GM12878 (cell line): Measurements from ENCODE around the gene RDH5. TPM values are rescaled to one million over a fixed set of nuclear protein-coding genes. Genes with fewer than 3 reads are reported as not detected.

Experiments
- ASH2L ChIP-seq: fragments of 300-600, 200-600 bp; sonication (generic); IDR thresholded peaks from 2 replicates; pipeline ENCODE4 v1.6.1; 2017; ENCODE audit warnings: low read depth, mild to moderate bottlenecking, borderline replicate concordance
- BCLAF1 ChIP-seq: fragments of 450-650 bp; IDR thresholded peaks from 2 replicates; pipeline ENCODE4 v1.6.1; 2017; ENCODE audit warnings: antibody characterized with exemption, mild to moderate bottlenecking, moderate library complexity
- CBFB ChIP-seq: IDR thresholded peaks from 2 replicates; pipeline ENCODE4 v1.6.1; 2016; ENCODE audit warnings: antibody characterized with exemption, low read depth
- CBX5 ChIP-seq: sonication (generic); IDR thresholded peaks from 2 replicates; pipeline ENCODE4 v1.6.1; 2016; ENCODE audit warnings: low read depth, moderate library complexity, mild to moderate bottlenecking, inconsistent platforms
- CEBPZ ChIP-seq: fragments of 150-350 bp; IDR thresholded peaks from 2 replicates; pipeline ENCODE4 v1.6.1; 2016; ENCODE audit warnings: low read depth, low read length
- EGR1 ChIP-seq, 2 experiments: IDR thresholded peaks; 1 replicate in 1 of 2; 2 replicates in 1 of 2; pipeline ENCODE4 v1.6.1; 2011 to 2012; ENCODE audit warnings: low read depth in 2 of 2, low read length in 2 of 2, borderline replicate concordance in 1 of 2, mild to moderate bottlenecking in 1 of 2, moderate library complexity in 1 of 2
- ETV6 ChIP-seq, 2 experiments: fragments of 450-650 bp in 1 of 2; IDR thresholded peaks in 1 of 2; conservative IDR thresholded peaks in 1 of 2; 2 replicates each; pipeline ENCODE4 v1.6.1; 2014; ENCODE audit warnings: antibody characterized with exemption in 1 of 2, borderline replicate concordance in 1 of 2, low read depth in 1 of 2, mild to moderate bottlenecking in 1 of 2, moderate library complexity in 1 of 2
- FOXM1 ChIP-seq: IDR thresholded peaks from 2 replicates; pipeline ENCODE4 v1.6.1; 2012; ENCODE audit warnings: low read depth, mild to moderate bottlenecking, inconsistent platforms, low read length, moderate library complexity
- MAX ChIP-seq: IDR thresholded peaks from 2 replicates; pipeline ENCODE4 v1.6.1; 2012; ENCODE audit warnings: low read depth, low read length, improper control_type of control experiment
- MEF2A ChIP-seq: IDR thresholded peaks from 2 replicates; pipeline ENCODE4 v1.6.1; 2011; ENCODE audit warnings: low read depth, mild to moderate bottlenecking, low read length, moderate library complexity; ENCODE audit not compliant: insufficient read depth
- MYB ChIP-seq: fragments of 150-350 bp; IDR thresholded peaks from 2 replicates; pipeline ENCODE4 v1.6.1; 2014; ENCODE audit warnings: mild to moderate bottlenecking, low read depth, low read length, borderline replicate concordance
- POLR2A ChIP-seq: IDR thresholded peaks from 2 replicates; pipeline ENCODE4 v1.6.1; 2011; ENCODE audit warnings: low read depth, mild to moderate bottlenecking, low read length
- POU2F2 ChIP-seq: IDR thresholded peaks from 3 replicates; pipeline ENCODE4 v1.6.1; 2011; ENCODE audit warnings: low read depth, mild to moderate bottlenecking, low read length, borderline replicate concordance
- RB1 ChIP-seq: fragments of 450-650 bp; formaldehyde crosslinking; IDR thresholded peaks from 2 replicates; pipeline ENCODE4 v1.6.1; 2017; ENCODE audit warnings: mild to moderate bottlenecking, borderline replicate concordance
- SIX5 ChIP-seq: IDR thresholded peaks from 2 replicates; pipeline ENCODE4 v1.6.1; 2011; ENCODE audit warnings: mild to moderate bottlenecking, low read depth, low read length, moderate library complexity; ENCODE audit not compliant: severe bottlenecking
- SMARCA5 ChIP-seq: fragments of 450-650 bp; IDR thresholded peaks from 2 replicates; pipeline ENCODE4 v1.6.1; 2017; ENCODE audit warnings: mild to moderate bottlenecking
- SMC3 ChIP-seq: IDR thresholded peaks from 2 replicates; pipeline ENCODE4 v1.6.1; 2011; ENCODE audit warnings: low read length, improper control_type of control experiment, borderline replicate concordance
- SP1 ChIP-seq: IDR thresholded peaks from one replicate; pipeline ENCODE4 v1.6.1; 2011; ENCODE audit warnings: low read depth, low read length
- TCF3 ChIP-seq: IDR thresholded peaks from 2 replicates; pipeline ENCODE4 v1.6.1; 2012; ENCODE audit warnings: low read depth, mild to moderate bottlenecking, low read length, borderline replicate concordance; ENCODE audit not compliant: insufficient read depth
- WRNIP1 ChIP-seq: IDR thresholded peaks from 2 replicates; pipeline ENCODE4 v1.6.1; 2011; ENCODE audit warnings: low read depth, low read length, improper control_type of control experiment, borderline replicate concordance
- YY1 ChIP-seq: IDR thresholded peaks from 2 replicates; pipeline ENCODE4 v1.6.1; 2011; ENCODE audit warnings: low read depth, mild to moderate bottlenecking, low read length
- ZBTB33 ChIP-seq: fragments of 450-650 bp; IDR thresholded peaks from 2 replicates; pipeline ENCODE4 v1.6.1; 2017; ENCODE audit warnings: mild to moderate bottlenecking
- polyA plus RNA-seq, 11 experiments: library from polyadenylated mRNA; depleted of rRNA in 4 of 11; unstranded in 6 of 11; stranded (reverse) in 5 of 11; fragments of >200 nt; fragmentation: Nextera tagmentation in 4 of 11; fragmentation: Illumina TruSeq in 1 of 11; extraction: Ambion mirVana in 4 of 11; extraction: Trizol in 1 of 11; gene quantifications; 1 replicate in 1 of 11; 2 replicates in 10 of 11; pipeline versions ENCODE4 v1.2.1 to v1.2.3, GENCODE V29; 2011 to 2016; ENCODE audit warnings: inconsistent platforms in 2 of 11, missing spikeins in 2 of 11, low read depth in 1 of 11
- total RNA-seq, 4 experiments: library from RNA; depleted of rRNA in 3 of 4; stranded (reverse); fragments of >200 nt in 3 of 4; fragmentation: Illumina TruSeq in 1 of 4; extraction: Trizol in 1 of 4; gene quantifications; 2 replicates each; pipeline versions ENCODE4 v1.2.1 to v1.2.3, GENCODE V29; 2013 to 2021

The RDH5 gene
- total and polyA plus RNA-seq, 10 of the 15 experiments (the other 5 are each of a cell fraction or from before 2014, with no cell fraction given): 2.6 to 11.6 (median 7.3) TPM

GRCh38 chr12:55743406-55744339, 23.5 kb downstream of the RDH5 start (continued):
- TF ChIP-seq ASH2L (no peak), RB1 (peak; percentile 67; the same call in 1 of the 2 replicates), CBFB (no peak), MYB (no peak), SMARCA5 (peak; percentile 78), ZBTB33 (no peak), SP1 (no peak), MAX (no peak), SIX5 (no peak), FOXM1 (no peak), BCLAF1 (no peak), CBX5 (no peak), CEBPZ (no peak), MEF2A (no peak), EGR1 (IDR thresholded peaks at IDR 0.05; ENCODE audit: borderline replicate concordance in 1 of 2, low read depth in 2 of 2, low read length in 2 of 2) (no peak), TCF3 (no peak), WRNIP1 (no peak), POLR2A (peak; percentile 60), POU2F2 (no peak), ETV6 (conservative IDR thresholded peaks at IDR 0.05 in 1 of 2, IDR thresholded peaks at IDR 0.05 in 1 of 2; ENCODE audit: borderline replicate concordance in 1 of 2, low read depth in 1 of 2) (no peak), SMC3 (no peak), YY1 (no peak)
